ENCODE measurements around the gene JOSD2.
A peak's percentile ranks its signal among the peaks of the same experiment; 100 is the strongest.

JOSD2 gene

DNA sequence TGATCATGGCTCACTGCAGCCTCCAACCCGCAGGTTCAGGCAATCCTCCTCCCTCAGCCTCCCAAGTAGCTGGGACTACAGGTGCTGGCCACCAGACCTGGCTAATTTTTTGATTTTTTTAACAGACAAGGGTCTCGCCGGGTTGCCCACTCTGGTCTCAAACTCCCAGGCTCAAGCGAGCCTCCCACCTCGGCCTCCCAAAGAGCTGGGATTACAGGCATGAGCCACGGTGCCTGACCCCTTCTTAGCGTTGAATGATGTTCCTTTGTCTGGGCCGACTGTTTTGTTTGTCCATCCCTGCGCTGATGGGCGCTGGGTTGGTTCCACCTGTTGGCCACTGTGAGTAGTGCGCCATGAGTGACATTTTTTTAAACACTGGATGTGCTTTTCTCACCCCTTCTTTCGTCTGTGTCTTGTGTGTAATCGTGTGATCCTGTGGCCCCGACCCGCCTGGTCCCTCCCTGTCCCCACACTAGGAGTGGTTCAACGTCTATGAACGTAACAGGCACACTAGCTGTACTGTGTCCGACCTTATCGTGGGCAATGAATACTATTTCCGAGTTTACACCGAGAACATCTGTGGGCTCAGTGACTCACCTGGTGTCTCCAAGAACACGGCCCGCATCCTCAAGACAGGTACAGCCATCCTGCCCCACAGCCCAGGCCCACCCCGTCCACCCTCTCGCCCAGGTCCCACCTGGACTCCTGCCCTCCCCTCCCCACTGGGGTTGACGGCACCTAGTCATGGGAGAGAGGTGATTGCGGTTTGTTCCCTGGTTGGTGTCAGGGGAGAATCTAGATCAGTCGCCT, 49.7 kb downstream of the JOSD2 start:
- H3K27me3 ChIP-seq (ENCODE audit: insufficient read depth, low read length, poor library complexity): no peaks in the 10 kb centered on the region
- no peak overlapping the region for H3K23ac ChIP-seq (ENCODE audit: low read length)
- H3K56ac ChIP-seq (ENCODE audit: low read length): peak overlapping the region; percentile 62
- H3K18ac ChIP-seq (ENCODE audit: low read length): no peak overlapping the region
- no peaks in the 10 kb centered on the region for H3K79me2 ChIP-seq (ENCODE audit: control insufficient read depth, insufficient read depth, low read length)
- H3K36me3 ChIP-seq (ENCODE audit: control insufficient read depth, insufficient read depth, low read length): no peaks in the 10 kb centered on the region
- H2AK5ac ChIP-seq (ENCODE audit: low read length): no peak overlapping the region
- H2BK120ac ChIP-seq (ENCODE audit: low read depth, low read length): no peak overlapping the region
- no CpG with 5 or more reads among the region's 28 CpGs for WGBS (ENCODE audit: extremely low coverage, insufficient coverage, low lambda C conversion rate)
- H3K79me1 ChIP-seq (ENCODE audit: low read length): no peaks in the 10 kb centered on the region
- no peak overlapping the region for H2BK5ac ChIP-seq (ENCODE audit: low read length)
- H3K4me3 ChIP-seq (ENCODE audit: low read length): no peak overlapping the region
- H3K27ac ChIP-seq (ENCODE audit: low read depth, low read length): no peak overlapping the region
- no peak overlapping the region for H4K5ac ChIP-seq (ENCODE audit: low read length)
- H2BK15ac ChIP-seq (replicated peaks; ENCODE audit: low read depth): no peak overlapping the region
- H3K4me2 ChIP-seq (ENCODE audit: low read length): no peak overlapping the region
- no peaks in the 10 kb centered on the region for H3K4me1 ChIP-seq (ENCODE audit: control insufficient read depth, low read depth, low read length)
- peak overlapping the region; percentile 46 for H3K9ac ChIP-seq (ENCODE audit: low read length)
- H3K4ac ChIP-seq (ENCODE audit: low read depth, low read length): no peak overlapping the region
- DNase-seq: peak; percentile 72
- no peak overlapping the region for H4K8ac ChIP-seq (ENCODE audit: low read depth, low read length)

DNA sequence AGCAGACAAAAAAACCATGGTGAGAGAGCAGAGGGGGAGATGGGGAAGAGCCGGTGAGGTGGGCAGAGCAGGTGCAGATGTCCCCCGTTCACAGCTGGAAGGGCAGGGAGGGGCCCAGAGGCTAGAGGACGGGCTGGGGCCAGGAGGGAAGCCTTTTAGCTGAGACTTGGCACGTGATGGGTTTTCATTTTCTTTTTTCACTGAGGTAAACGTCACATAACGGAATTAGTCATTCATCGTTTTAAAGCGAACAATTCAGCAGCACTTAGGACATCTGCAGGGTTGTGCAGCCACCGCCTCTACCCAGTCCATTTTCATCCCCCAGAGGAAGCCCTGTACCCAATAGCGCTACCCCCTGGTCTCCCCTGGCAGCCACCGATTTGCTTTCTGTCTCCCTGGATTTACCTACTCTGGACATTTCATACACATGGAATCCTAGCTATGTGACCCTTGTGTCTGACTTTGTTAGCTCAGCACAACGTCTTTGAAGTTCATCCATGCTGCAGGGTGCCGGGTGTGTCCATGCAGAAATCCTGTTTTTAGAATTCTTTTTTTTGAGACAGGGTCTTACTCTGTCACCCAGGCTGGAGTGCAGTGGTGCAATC, 50.7 kb downstream of the JOSD2 start:
- no peak overlapping the region for H3K4ac ChIP-seq (ENCODE audit: low read depth, low read length)
- H3K9ac ChIP-seq (ENCODE audit: low read length): no peak overlapping the region
- no peak overlapping the region for H3K23ac ChIP-seq (ENCODE audit: low read length)
- no peaks in the 10 kb centered on the region for H3K36me3 ChIP-seq (ENCODE audit: control insufficient read depth, insufficient read depth, low read length)
- no peaks in the 10 kb centered on the region for H3K4me1 ChIP-seq (ENCODE audit: control insufficient read depth, low read depth, low read length)
- no peak overlapping the region for H4K5ac ChIP-seq (ENCODE audit: low read length)
- no CpG with 5 or more reads among the region's 13 CpGs for WGBS (ENCODE audit: extremely low coverage, insufficient coverage, low lambda C conversion rate)
- H3K56ac ChIP-seq (ENCODE audit: low read length): no peak overlapping the region
- no peak overlapping the region for H4K8ac ChIP-seq (ENCODE audit: low read depth, low read length)
- H3K18ac ChIP-seq (ENCODE audit: low read length): no peak overlapping the region
- no peak overlapping the region for H2BK120ac ChIP-seq (ENCODE audit: low read depth, low read length)
- no peak overlapping the region for H2BK15ac ChIP-seq (replicated peaks; ENCODE audit: low read depth)
- no peak overlapping the region for H2BK5ac ChIP-seq (ENCODE audit: low read length)
- H3K27ac ChIP-seq (ENCODE audit: low read depth, low read length): no peak overlapping the region
- H3K4me3 ChIP-seq (ENCODE audit: low read length): no peak overlapping the region
- no peak overlapping the region for H3K4me2 ChIP-seq (ENCODE audit: low read length)
- no peaks in the 10 kb centered on the region for H3K79me2 ChIP-seq (ENCODE audit: control insufficient read depth, insufficient read depth, low read length)
- H3K79me1 ChIP-seq (ENCODE audit: low read length): no peaks in the 10 kb centered on the region
- H2AK5ac ChIP-seq (ENCODE audit: low read length): no peak overlapping the region
- no peaks in the 10 kb centered on the region for H3K27me3 ChIP-seq (ENCODE audit: insufficient read depth, low read length, poor library complexity)
- no peak for DNase-seq

DNA sequence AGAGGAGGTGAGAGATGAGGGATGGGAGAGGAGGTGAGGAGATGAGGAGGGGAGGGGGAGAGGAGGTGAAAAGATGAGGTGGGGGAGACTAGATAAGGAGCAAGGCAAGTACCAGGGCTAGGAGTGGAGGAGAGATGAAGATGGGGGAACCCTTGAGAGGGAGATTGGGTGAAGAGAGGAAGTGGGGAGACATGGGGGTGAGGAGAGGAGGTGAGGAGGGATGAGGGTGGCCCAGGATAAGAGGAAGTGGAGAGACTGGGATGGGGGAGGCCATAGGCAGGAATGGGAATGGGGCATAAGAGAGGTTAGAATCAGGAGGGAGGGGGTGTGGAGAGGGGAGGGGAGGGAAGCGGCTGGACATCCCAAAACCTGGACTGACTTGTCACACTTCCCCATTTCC, 51.4 kb downstream of the JOSD2 start:
- H3K27me3 ChIP-seq (ENCODE audit: insufficient read depth, low read length, poor library complexity): no peaks in the 10 kb centered on the region
- no peak overlapping the region for H3K9ac ChIP-seq (ENCODE audit: low read length)
- no peak overlapping the region for H3K56ac ChIP-seq (ENCODE audit: low read length)
- no peak overlapping the region for H2BK5ac ChIP-seq (ENCODE audit: low read length)
- H3K4me1 ChIP-seq (ENCODE audit: control insufficient read depth, low read depth, low read length): no peaks in the 10 kb centered on the region
- H3K79me2 ChIP-seq (ENCODE audit: control insufficient read depth, insufficient read depth, low read length): no peaks in the 10 kb centered on the region
- no peak overlapping the region for H3K4ac ChIP-seq (ENCODE audit: low read depth, low read length)
- H3K18ac ChIP-seq (ENCODE audit: low read length): no peak overlapping the region
- H4K8ac ChIP-seq (ENCODE audit: low read depth, low read length): no peak overlapping the region
- no peak for DNase-seq
- H3K79me1 ChIP-seq (ENCODE audit: low read length): no peaks in the 10 kb centered on the region
- no peak overlapping the region for H2BK15ac ChIP-seq (replicated peaks; ENCODE audit: low read depth)
- no peak overlapping the region for H3K4me2 ChIP-seq (ENCODE audit: low read length)
- no peaks in the 10 kb centered on the region for H3K36me3 ChIP-seq (ENCODE audit: control insufficient read depth, insufficient read depth, low read length)
- no peak overlapping the region for H3K4me3 ChIP-seq (ENCODE audit: low read length)
- H2AK5ac ChIP-seq (ENCODE audit: low read length): no peak overlapping the region
- no peak overlapping the region for H4K5ac ChIP-seq (ENCODE audit: low read length)
- H3K27ac ChIP-seq (ENCODE audit: low read depth, low read length): no peak overlapping the region
- H2BK120ac ChIP-seq (ENCODE audit: low read depth, low read length): no peak overlapping the region
- no CpG with 5 or more reads among the region's 1 CpG for WGBS (ENCODE audit: extremely low coverage, insufficient coverage, low lambda C conversion rate)
- no peak overlapping the region for H3K23ac ChIP-seq (ENCODE audit: low read length)

DNA sequence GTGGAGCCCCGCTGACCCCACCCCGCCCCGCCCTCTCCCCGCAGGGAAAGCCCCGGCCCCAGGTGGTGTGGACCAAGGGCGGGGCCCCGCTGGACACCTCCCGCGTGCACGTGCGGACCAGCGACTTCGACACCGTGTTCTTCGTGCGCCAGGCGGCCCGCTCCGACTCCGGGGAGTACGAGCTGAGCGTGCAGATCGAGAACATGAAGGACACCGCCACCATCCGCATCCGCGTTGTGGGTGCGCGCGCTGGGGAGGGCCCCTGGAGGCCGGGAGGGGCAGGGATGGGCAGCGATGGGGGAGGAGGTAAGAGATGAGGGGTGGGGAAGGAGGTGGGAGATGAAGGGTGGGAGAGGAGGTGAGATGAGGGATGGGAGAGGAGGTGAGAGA, 51.9 kb downstream of the JOSD2 start:
- Histone ChIP-seq H3K36me3 (ENCODE audit: control insufficient read depth, insufficient read depth, low read length) (no peaks in the 10 kb centered on the region), H2BK15ac (replicated peaks; ENCODE audit: low read depth) (no peak overlapping the region), H3K18ac (ENCODE audit: low read length) (no peak overlapping the region), H3K4me2 (ENCODE audit: low read length) (no peak overlapping the region), H4K8ac (ENCODE audit: low read depth, low read length) (no peak overlapping the region), H3K9ac (ENCODE audit: low read length) (no peak overlapping the region), H3K79me2 (ENCODE audit: control insufficient read depth, insufficient read depth, low read length) (no peaks in the 10 kb centered on the region), H2BK5ac (ENCODE audit: low read length) (no peak overlapping the region), H3K4ac (ENCODE audit: low read depth, low read length) (no peak overlapping the region), H3K23ac (ENCODE audit: low read length) (no peak overlapping the region), H4K5ac (ENCODE audit: low read length) (no peak overlapping the region), H3K79me1 (ENCODE audit: low read length) (no peaks in the 10 kb centered on the region), H3K27ac (ENCODE audit: low read depth, low read length) (no peak overlapping the region), H2AK5ac (ENCODE audit: low read length) (no peak overlapping the region), H3K4me3 (ENCODE audit: low read length) (no peak overlapping the region), H3K56ac (ENCODE audit: low read length) (no peak overlapping the region), H3K4me1 (ENCODE audit: control insufficient read depth, low read depth, low read length) (no peaks in the 10 kb centered on the region), H2BK120ac (ENCODE audit: low read depth, low read length) (no peak overlapping the region), H3K27me3 (ENCODE audit: insufficient read depth, low read length, poor library complexity) (no peaks in the 10 kb centered on the region)
- DNase-seq: no peak
- WGBS (ENCODE audit: extremely low coverage, insufficient coverage, low lambda C conversion rate): no CpG with 5 or more reads among the region's 32 CpGs

DNA sequence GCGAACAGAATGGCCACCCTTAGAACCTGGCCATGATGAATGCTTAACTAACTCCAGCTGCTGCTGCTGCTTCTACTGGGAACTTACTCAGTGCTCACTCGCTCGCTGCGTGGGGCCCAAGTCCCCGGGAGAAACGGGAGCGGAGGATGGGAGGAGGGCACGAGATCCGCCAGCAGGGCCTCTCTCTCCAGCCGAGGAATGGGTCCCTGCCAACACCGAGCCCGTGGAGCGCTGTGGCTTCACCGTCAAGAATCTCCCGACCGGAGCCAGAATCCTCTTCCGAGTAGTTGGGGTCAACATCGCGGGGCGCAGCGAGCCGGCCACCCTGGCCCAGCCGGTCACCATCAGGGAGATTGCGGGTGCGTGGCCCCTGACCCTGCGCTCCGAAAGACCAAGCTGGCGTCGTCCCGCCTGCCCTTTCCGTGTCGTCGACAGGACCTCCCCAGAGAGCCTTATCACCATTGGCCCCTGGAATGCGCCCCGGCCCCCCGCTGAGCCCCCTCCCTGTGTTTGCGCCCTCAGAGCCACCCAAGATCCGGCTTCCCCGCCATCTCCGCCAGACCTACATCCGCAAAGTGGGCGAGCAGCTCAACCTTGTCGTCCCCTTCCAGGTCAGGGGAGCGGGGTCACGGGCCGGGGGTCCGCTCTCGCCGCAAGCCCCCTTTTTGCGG, 52.5 kb downstream of the JOSD2 start:
- whole genome bisulfite sequencing (ENCODE audit: extremely low coverage, insufficient coverage, low lambda C conversion rate): no CpG with 5 or more reads among the region's 50 CpGs

More for the DNA sequence above, 52.5 kb downstream of the JOSD2 start:
- H4K5ac ChIP-seq (ENCODE audit: low read length): no peak overlapping the region
- no peak overlapping the region for H3K27ac ChIP-seq (ENCODE audit: low read depth, low read length)
- H2AK5ac ChIP-seq (ENCODE audit: low read length): no peak overlapping the region
- no peak overlapping the region for H2BK5ac ChIP-seq (ENCODE audit: low read length)
- H3K79me1 ChIP-seq (ENCODE audit: low read length): no peaks in the 10 kb centered on the region
- H2BK15ac ChIP-seq (replicated peaks; ENCODE audit: low read depth): no peak overlapping the region
- H3K9ac ChIP-seq (ENCODE audit: low read length): no peak overlapping the region
- H3K4ac ChIP-seq (ENCODE audit: low read depth, low read length): no peak overlapping the region
- no peak overlapping the region for H3K4me2 ChIP-seq (ENCODE audit: low read length)
- no peaks in the 10 kb centered on the region for H3K4me1 ChIP-seq (ENCODE audit: control insufficient read depth, low read depth, low read length)
- DNase-seq: no peak
- H3K27me3 ChIP-seq (ENCODE audit: insufficient read depth, low read length, poor library complexity): no peaks in the 10 kb centered on the region
- no peak overlapping the region for H3K18ac ChIP-seq (ENCODE audit: low read length)
- H3K4me3 ChIP-seq (ENCODE audit: low read length): no peak overlapping the region
- no peak overlapping the region for H2BK120ac ChIP-seq (ENCODE audit: low read depth, low read length)
- H3K79me2 ChIP-seq (ENCODE audit: control insufficient read depth, insufficient read depth, low read length): no peaks in the 10 kb centered on the region
- H3K36me3 ChIP-seq (ENCODE audit: control insufficient read depth, insufficient read depth, low read length): no peaks in the 10 kb centered on the region
- H4K8ac ChIP-seq (ENCODE audit: low read depth, low read length): no peak overlapping the region
- no peak overlapping the region for H3K56ac ChIP-seq (ENCODE audit: low read length)
- H3K23ac ChIP-seq (ENCODE audit: low read length): no peak overlapping the region

Measured in mesendoderm (in vitro differentiated cells).